ENCODE results near the gene ADAT2.
A peak's percentile ranks its signal among the peaks of the same experiment; 100 is the strongest.

The ADAT2 gene

GRCh38 chr6:143441680-143442545 is 8.6 kb downstream of the ADAT2 start:
- DNase-seq (ENCODE audit: low spot score) = no peak

GRCh38 chr6:143441010-143441409 is 9.5 kb downstream of the ADAT2 start:
- DNase-seq (ENCODE audit: low spot score) = no peak

- no peak for DNase-seq (ENCODE audit: low spot score)
Measured at GRCh38 chr6:143432588-143432987, 17.9 kb downstream of the ADAT2 start.

- no peak for DNase-seq (ENCODE audit: low spot score)
Measured at GRCh38 chr6:143431226-143431625, 19.3 kb downstream of the ADAT2 start.

GRCh38 chr6:143429970-143430369 is 20.5 kb downstream of the ADAT2 start:
- DNase-seq (ENCODE audit: low spot score) = no peak

- DNase-seq (ENCODE audit: low spot score) = peak; percentile 29
Measured at GRCh38 chr6:143427109-143427817, 23.2 kb downstream of the ADAT2 start.

- no peak for DNase-seq (ENCODE audit: low spot score)
Measured at GRCh38 chr6:143426026-143426425, 24.5 kb downstream of the ADAT2 start.

GRCh38 chr6:143419526-143419925 is 31.0 kb downstream of the ADAT2 start:
- no peak for DNase-seq (ENCODE audit: low spot score)

GRCh38 chr6:143414769-143415168 is 35.7 kb downstream of the ADAT2 start:
- DNase-seq (ENCODE audit: low spot score) = no peak

- DNase-seq (ENCODE audit: low spot score) = no peak
Measured at GRCh38 chr6:143410859-143411270, 39.6 kb downstream of the ADAT2 start.

GRCh38 chr6:143408787-143409162 is 41.7 kb downstream of the ADAT2 start:
- DNase-seq (ENCODE audit: low spot score) = no peak

- DNase-seq (ENCODE audit: low spot score) = no peak
Measured at GRCh38 chr6:143408151-143408786, 42.2 kb downstream of the ADAT2 start.

GRCh38 chr6:143406673-143407072 is 43.8 kb downstream of the ADAT2 start:
- no peak for DNase-seq (ENCODE audit: low spot score)

GRCh38 chr6:143405373-143406154 is 44.9 kb downstream of the ADAT2 start:
- DNase-seq (ENCODE audit: low spot score) = no peak

- DNase-seq (ENCODE audit: low spot score) = no peak
Measured at GRCh38 chr6:143402721-143403336, 47.7 kb downstream of the ADAT2 start.

GRCh38 chr6:143401636-143402370 is 48.7 kb downstream of the ADAT2 start:
- no peak for DNase-seq (ENCODE audit: low spot score)

- no peak for DNase-seq (ENCODE audit: low spot score)
Measured at GRCh38 chr6:143401068-143401446, 49.4 kb downstream of the ADAT2 start.

- DNase-seq (ENCODE audit: low spot score) = peak; percentile 8
Measured at GRCh38 chr6:143400258-143401067, 50.0 kb downstream of the ADAT2 start.

GRCh38 chr6:143399775-143400174 is 50.7 kb downstream of the ADAT2 start:
- no peak for DNase-seq (ENCODE audit: low spot score)

GRCh38 chr6:143399176-143399575 is 51.3 kb downstream of the ADAT2 start:
- no peak for DNase-seq (ENCODE audit: low spot score)

All from hematopoietic multipotent progenitor cell treated with erythropoietin and hydrocortisone succinate and interleukin-3 and kit ligand, for 17 days (in vitro differentiated cells).